HEK293 (cell line): ENCODE measurements around the gene AMPH.

Experiments
- CTCF ChIA-PET: fragments of 350-600 bp; formaldehyde crosslinking; extraction: SDS; loops from one replicate; lab custom pipeline; 2021; ENCODE audit warnings: antibody characterized with exemption; lab: Yijun Ruan, JAX
- POLR2A ChIA-PET: fragments of 300-600 bp; formaldehyde crosslinking; extraction: SDS; loops from one replicate; lab custom pipeline; 2020; ENCODE audit warnings: antibody characterized with exemption, inconsistent platforms; lab: Yijun Ruan, JAX
- H3K27ac ChIP-seq: fragments of 200-500 bp; sonication (Bioruptor generic); 2 replicates; pipeline ENCODE4 v1.5.1; 2014; ENCODE audit warnings: low read depth, low read length, control low read depth, inconsistent platforms; ENCODE audit errors: extremely low read depth
- H3K36me3 ChIP-seq, 2 experiments: fragments of 200-500 bp in 1 of 2; sonication (Bioruptor generic) in 1 of 2; 1 replicate in 1 of 2; 2 replicates in 1 of 2; pipeline ENCODE4 v1.5.1; 2014 to 2017; ENCODE audit warnings: inconsistent platforms in 2 of 2, low read length in 2 of 2; ENCODE audit not compliant: control insufficient read depth in 2 of 2, insufficient read depth in 1 of 2
- H3K4me1 ChIP-seq: fragments of 200-500 bp; sonication (Bioruptor generic); 2 replicates; pipeline ENCODE4 v1.5.1; 2014; ENCODE audit warnings: mild to moderate bottlenecking, low read length, inconsistent platforms; ENCODE audit not compliant: control insufficient read depth, insufficient read depth
- H3K4me3 ChIP-seq: 2 replicates; pipeline ENCODE4 v1.5.1; 2011; ENCODE audit warnings: low read depth, mild to moderate bottlenecking, control low read depth, low read length, moderate library complexity
- H3K9me3 ChIP-seq: fragments of 200-500 bp; sonication (Bioruptor generic); 2 replicates; pipeline ENCODE4 v1.5.1; 2014; ENCODE audit warnings: low read depth, low read length, inconsistent platforms; ENCODE audit not compliant: control insufficient read depth, insufficient read depth
- GLIS2 ChIP-seq: fragments of 450-650 bp; formaldehyde crosslinking; IDR thresholded peaks from 2 replicates; pipeline ENCODE4 v1.5.1; 2016; ENCODE audit warnings: missing biosample characterization, missing genetic modification characterization
- IKZF3 ChIP-seq: fragments of 450-650 bp; IDR thresholded peaks from 2 replicates; pipeline ENCODE4 v1.5.0; 2018; ENCODE audit warnings: missing biosample characterization, mild to moderate bottlenecking, missing genetic modification characterization, moderate library complexity
- KLF17 ChIP-seq: fragments of 450-650 bp; formaldehyde crosslinking; IDR thresholded peaks from 2 replicates; pipeline ENCODE4 v1.5.1; 2016; ENCODE audit warnings: missing biosample characterization, missing genetic modification characterization
- MEIS1 ChIP-seq: sonication (generic); formaldehyde crosslinking; IDR thresholded peaks from 2 replicates; pipeline ENCODE4 v1.8.1; 2022; ENCODE audit warnings: missing genetic modification reagents, mild to moderate bottlenecking, borderline replicate concordance
- REPIN1 ChIP-seq: fragments of 450-650 bp; formaldehyde crosslinking; IDR thresholded peaks from 2 replicates; pipeline ENCODE4 v1.5.1; 2017; ENCODE audit warnings: missing biosample characterization, missing genetic modification characterization, low read depth
- YY1 ChIP-seq: fragments of 450-650 bp; formaldehyde crosslinking; IDR thresholded peaks from 2 replicates; pipeline ENCODE4 v1.5.1; 2018; ENCODE audit warnings: missing biosample characterization, missing genetic modification characterization
- ZBTB20 ChIP-seq: fragments of 450-650 bp; formaldehyde crosslinking; IDR thresholded peaks from 2 replicates; pipeline ENCODE4 v1.5.1; 2016; ENCODE audit warnings: missing biosample characterization, missing genetic modification characterization
- ZBTB7A ChIP-seq: fragments of 450-650 bp; formaldehyde crosslinking; IDR thresholded peaks from 2 replicates; pipeline ENCODE4 v1.5.1; 2016; ENCODE audit warnings: low read depth, missing biosample characterization, missing genetic modification characterization
- ZNF16 ChIP-seq: fragments of 450-650 bp; formaldehyde crosslinking; IDR thresholded peaks from 2 replicates; pipeline ENCODE4 v1.5.1; 2016; ENCODE audit warnings: low read depth, missing biosample characterization, missing genetic modification characterization
- ZNF324 ChIP-seq: fragments of 450-650 bp; formaldehyde crosslinking; IDR thresholded peaks from 2 replicates; pipeline ENCODE4 v1.5.1; 2016; ENCODE audit warnings: missing biosample characterization, missing genetic modification characterization
- ZNF391 ChIP-seq: fragments of 450-650 bp; formaldehyde crosslinking; IDR thresholded peaks from 2 replicates; pipeline ENCODE4 v1.5.1; 2016; ENCODE audit warnings: low read depth, missing biosample characterization, missing genetic modification characterization, borderline replicate concordance
- ZNF398 ChIP-seq: fragments of 450-650 bp; formaldehyde crosslinking; IDR thresholded peaks from 2 replicates; pipeline ENCODE4 v1.5.1; 2017; ENCODE audit warnings: missing biosample characterization, missing genetic modification characterization
- ZNF529 ChIP-seq: fragments of 450-650 bp; formaldehyde crosslinking; IDR thresholded peaks from 2 replicates; pipeline ENCODE4 v1.5.1; 2017; ENCODE audit warnings: missing genetic modification characterization, missing biosample characterization; ENCODE audit not compliant: insufficient replicate concordance
- ZNF645 ChIP-seq: fragments of 450-650 bp; formaldehyde crosslinking; IDR thresholded peaks from 2 replicates; pipeline ENCODE4; 2016; ENCODE audit warnings: missing biosample characterization, missing genetic modification characterization
- ZNF660 ChIP-seq: fragments of 450-650 bp; IDR thresholded peaks from 2 replicates; pipeline ENCODE4 v1.5.1; 2018; ENCODE audit warnings: missing biosample characterization, mild to moderate bottlenecking, missing genetic modification characterization
- ZNF777 ChIP-seq: fragments of 450-650 bp; formaldehyde crosslinking; IDR thresholded peaks from 2 replicates; pipeline ENCODE4 v1.5.1; 2017; ENCODE audit warnings: missing biosample characterization, missing genetic modification characterization, borderline replicate concordance
- ZSCAN23 ChIP-seq: fragments of 450-650 bp; formaldehyde crosslinking; IDR thresholded peaks from 2 replicates; pipeline ENCODE4 v1.5.1; 2016; ENCODE audit warnings: missing biosample characterization, missing genetic modification characterization

Gene AMPH

GRCh38 chr7:38411404-38411803 lies 219.8 kb downstream of the AMPH start:
- TF ChIP-seq REPIN1 (no peak), ZNF16 (tag by site-specific recombination) (no peak), ZNF391 (tag by site-specific recombination) (no peak)
- TF ChIP-seq, all 188 proteins: peak for 0
- ChIA-PET CTCF (interaction anchor here (0.6 to 1.9 kb wide), 7 partner anchors 9 to 1127 kb away, joined by 3 to 12 read pairs (median 5); no protein-coding TSS in a partner anchor), POLR2A (no interaction called here)
- H3K36me3 ChIP-seq = no peaks in the 10 kb centered on the region
- H3K4me3 ChIP-seq = no peak overlapping the region
- H3K27ac ChIP-seq = no peak overlapping the region
- H3K9me3 ChIP-seq = no peaks in the 10 kb centered on the region
- no peaks in the 10 kb centered on the region for H3K4me1 ChIP-seq

GRCh38 chr7:38410056-38410455 lies 221.1 kb downstream of the AMPH start:
- no peak for TF ChIP-seq ZNF645 (tag by site-specific recombination)
- TF ChIP-seq KLF17 (tag by site-specific recombination) = no peak
- TF ChIP-seq ZNF398 = no peak
- Histone ChIP-seq H3K9me3 (no peaks in the 10 kb centered on the region), H3K4me1 (no peaks in the 10 kb centered on the region), H3K27ac (no peak overlapping the region), H3K36me3 (no peaks in the 10 kb centered on the region), H3K4me3 (no peak overlapping the region)
- POLR2A ChIA-PET = no interaction called here
- CTCF ChIA-PET = interaction anchor here (0.6 to 1.8 kb wide), 4 partner anchors 10 to 226 kb away, joined by 3 to 6 read pairs (median 3); no protein-coding TSS in a partner anchor

- Histone ChIP-seq H3K9me3 (no peaks in the 10 kb centered on the region), H3K27ac (no peak overlapping the region), H3K4me3 (no peak overlapping the region), H3K4me1 (no peaks in the 10 kb centered on the region), H3K36me3 (no peaks in the 10 kb centered on the region)
- no peak for TF ChIP-seq ZBTB20 (tag by site-specific recombination)
- no peak for TF ChIP-seq ZBTB7A (tag by site-specific recombination)
- no peak for TF ChIP-seq ZNF660 (tag by site-specific recombination)
- TF ChIP-seq IKZF3 (tag by site-specific recombination) = no peak
- no peak for TF ChIP-seq ZNF324 (tag by site-specific recombination)
- TF ChIP-seq GLIS2 (tag by site-specific recombination) = no peak
- TF ChIP-seq MEIS1 (CRISPR knock-in tag) = no peak
- no peak for TF ChIP-seq ZNF529 (tag by site-specific recombination)
- TF ChIP-seq KLF17 (tag by site-specific recombination) = no peak
- TF ChIP-seq ZNF777 (tag by site-specific recombination) = no peak
- no peak for TF ChIP-seq ZSCAN23 (tag by site-specific recombination)
- no peak for TF ChIP-seq YY1 (tag by site-specific recombination)
- ChIA-PET POLR2A (no interaction called here), CTCF (interaction anchor here (0.6 to 1.8 kb wide), 4 partner anchors 10 to 226 kb away, joined by 3 to 6 read pairs (median 3); no protein-coding TSS in a partner anchor)
Measured at GRCh38 chr7:38409531-38409930, 221.6 kb downstream of the AMPH start.
